Naive thymus-derived CD4-positive, alpha-beta T cell (primary cell): ENCODE data around the gene CCDC191. TPM values are rescaled to one million over a fixed set of nuclear protein-coding genes. Genes with fewer than 3 reads are reported as not detected.

Experiments used
- ATAC-seq: fragments of 150-1000 bp; cut with Tn5 transposase; 2 replicates; pipeline ENCODE4 v1.10.0; 2021; ENCODE audit warnings: mild to moderate bottlenecking, moderate library complexity
- CTCF ChIA-PET: fragments of 350-600 bp; sonication (Branson Sonifier 250); formaldehyde crosslinking; loops from one replicate; lab custom pipeline; 2021; ENCODE audit warnings: antibody characterized with exemption; lab: Charles Lee
- POLR2A ChIA-PET: fragments of 350-600 bp; sonication (Branson Sonifier 250); formaldehyde crosslinking; loops from one replicate; lab custom pipeline; 2021; ENCODE audit warnings: antibody characterized with exemption, inconsistent platforms; lab: Charles Lee
- DNase-seq, 9 donors: peaks; one replicate each; pipeline versions ENCODE4 v3.0.0 to v3.0.0-alpha.2; 2020 to 2022; ENCODE audit warnings: mixed read lengths in 1 of 9
- H3K27ac ChIP-seq: one replicate; pipeline ENCODE4 v1.7.0; 2013; ENCODE audit warnings: mild to moderate bottlenecking, low read depth, low read length, moderate library complexity
- H3K27me3 ChIP-seq, 2 donors: one replicate each; pipeline ENCODE4 v1.7.0; 2013; ENCODE audit warnings: low read length in 2 of 2, mild to moderate bottlenecking in 2 of 2, moderate library complexity in 2 of 2; ENCODE audit not compliant: control insufficient read depth in 2 of 2, insufficient read depth in 2 of 2
- H3K36me3 ChIP-seq, 3 experiments: 1 replicate in 2 of 3; 2 replicates in 1 of 3; pipeline ENCODE4 v1.7.0; 2013; ENCODE audit warnings: low read length in 3 of 3, mild to moderate bottlenecking in 3 of 3, moderate library complexity in 1 of 3; ENCODE audit not compliant: insufficient read depth in 3 of 3, control insufficient read depth in 2 of 3
- H3K4me1 ChIP-seq, 2 donors: one replicate each; pipeline ENCODE4 v1.7.0; 2013; ENCODE audit warnings: low read length in 2 of 2, mild to moderate bottlenecking in 2 of 2, moderate library complexity in 1 of 2; ENCODE audit not compliant: control insufficient read depth in 2 of 2, insufficient read depth in 2 of 2
- H3K4me3 ChIP-seq: 2 replicates; pipeline ENCODE4 v1.7.0; 2013; ENCODE audit warnings: mild to moderate bottlenecking, low read length
- H3K9me3 ChIP-seq, 3 experiments: 1 replicate in 2 of 3; 2 replicates in 1 of 3; pipeline ENCODE4 v1.7.0; 2013; ENCODE audit warnings: low read length in 3 of 3; ENCODE audit not compliant: control insufficient read depth in 2 of 3
- H3K27ac Mint-ChIP-seq, 9 donors: one replicate each; pipeline ENCODE4 v1.8.0; 2020 to 2022; ENCODE audit warnings: mixed read lengths in 9 of 9, mild to moderate bottlenecking in 8 of 9, moderate library complexity in 5 of 9, inconsistent platforms in 2 of 9
- H3K27me3 Mint-ChIP-seq, 5 donors: one replicate each; pipeline ENCODE4 v1.8.0; 2021 to 2022; ENCODE audit warnings: mixed read lengths in 5 of 5, mild to moderate bottlenecking in 1 of 5
- H3K36me3 Mint-ChIP-seq, 5 donors: one replicate each; pipeline ENCODE4 v1.8.0; 2020 to 2022; ENCODE audit warnings: mixed read lengths in 5 of 5, mild to moderate bottlenecking in 3 of 5, inconsistent platforms in 1 of 5
- H3K4me1 Mint-ChIP-seq, 7 donors: one replicate each; pipeline ENCODE4 v1.8.0; 2020 to 2022; ENCODE audit warnings: mixed read lengths in 7 of 7, mild to moderate bottlenecking in 3 of 7, inconsistent platforms in 1 of 7
- H3K4me3 Mint-ChIP-seq, 10 donors: one replicate each; pipeline ENCODE4 v1.8.0; 2020 to 2022; ENCODE audit warnings: mild to moderate bottlenecking in 10 of 10, mixed read lengths in 10 of 10, moderate library complexity in 6 of 10, inconsistent platforms in 2 of 10
- H3K9me3 Mint-ChIP-seq, 11 donors: one replicate each; pipeline ENCODE4 v1.8.0; 2020 to 2022; ENCODE audit warnings: mixed read lengths in 11 of 11, mild to moderate bottlenecking in 4 of 11, inconsistent platforms in 1 of 11, moderate library complexity in 1 of 11
- intact Hi-C, 2 donors: fragments of 100-400 bp; cut with micrococcal nuclease; formaldehyde crosslinking; loops; one replicate each; pipeline ENCODE4 v1.15.1; 2023
- polyA plus RNA-seq, 2 donors: library from polyadenylated mRNA; unstranded; fragments of 300-500 nt; fragmentation: Illumina TruSeq; gene quantifications; one replicate each; pipeline ENCODE4 v1.2.3, GENCODE V29; 2021
- total RNA-seq, 6 experiments: library from RNA in 5 of 6; stranded (reverse) in 5 of 6; gene quantifications; 1 replicate in 5 of 6; 2 replicates in 1 of 6; pipeline ENCODE4 v1.2.3 and lab custom pipeline; 2021 to 2026

Gene CCDC191
- total and polyA plus RNA-seq, 7 experiments from 2014 or later = 1.4 to 8.8 (median 5.0) TPM

DNA sequence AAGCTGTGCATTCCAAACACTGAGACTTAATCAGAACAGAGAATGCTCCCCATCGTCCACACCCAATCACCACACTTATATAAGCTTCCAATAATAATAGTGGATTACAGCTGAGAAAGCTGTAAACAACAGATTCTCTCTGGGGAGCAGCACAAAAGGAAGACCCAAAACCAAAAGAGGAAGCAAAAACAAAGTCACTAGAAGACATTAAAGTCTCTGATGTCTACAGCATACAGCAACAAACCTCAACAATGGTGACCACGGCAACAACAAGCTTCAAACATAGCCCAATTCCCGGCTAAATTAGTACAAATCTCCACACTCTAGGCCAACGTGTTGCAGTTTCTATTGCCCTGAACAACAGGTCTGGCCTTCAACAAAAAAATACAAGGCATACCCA, 70.8 kb downstream of the CCDC191 start:
- H3K27me3 Mint-ChIP-seq = no peaks in the 10 kb centered on the region
- H3K4me1 ChIP-seq = no peaks in the 10 kb centered on the region
- POLR2A ChIA-PET = no interaction called here
- peak; percentile 58 for ATAC-seq
- CTCF ChIA-PET = no interaction called here
- H3K36me3 ChIP-seq = no peaks in the 10 kb centered on the region
- no peaks in the 10 kb centered on the region for H3K9me3 ChIP-seq
- H3K36me3 Mint-ChIP-seq = peaks cover 0 to 65% (median 25%) of the 10 kb centered on the region in 5 donors
- H3K27ac ChIP-seq = no peak overlapping the region
- H3K27me3 ChIP-seq = no peaks in the 10 kb centered on the region
- H3K4me1 Mint-ChIP-seq = peaks cover 0 to 4% (median 1%) of the 10 kb centered on the region in 7 donors
- intact Hi-C loops = no loop called here
- DNase-seq = no peak
- H3K4me3 Mint-ChIP-seq = no peak overlapping the region
- H3K9me3 Mint-ChIP-seq = peaks cover 0 to 8% (median 0%) of the 10 kb centered on the region in 11 donors
- H3K4me3 ChIP-seq = no peak overlapping the region
- H3K27ac Mint-ChIP-seq = peak overlapping the region in 2 of 9 donors; percentile 8 to 78

DNA sequence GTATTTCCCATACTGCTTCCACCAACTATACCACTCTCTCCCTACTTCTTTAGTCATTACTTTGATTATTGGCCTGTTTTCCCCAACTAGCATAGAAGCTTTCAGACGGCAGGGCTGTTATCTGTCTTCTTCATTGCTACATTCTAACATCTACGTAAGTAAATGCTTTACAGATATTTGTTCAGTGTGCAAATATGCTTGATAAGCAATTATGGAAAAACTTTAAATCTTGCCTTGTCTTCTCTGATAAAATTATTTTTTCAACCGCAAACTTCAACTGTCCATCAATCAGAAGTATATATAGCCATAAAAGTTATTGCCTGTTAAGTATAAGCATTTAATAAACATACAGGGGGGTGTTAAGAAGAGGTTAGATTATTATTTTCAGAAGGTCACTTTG, 72.8 kb downstream of the CCDC191 start:
- DNase-seq = no peak

DNA sequence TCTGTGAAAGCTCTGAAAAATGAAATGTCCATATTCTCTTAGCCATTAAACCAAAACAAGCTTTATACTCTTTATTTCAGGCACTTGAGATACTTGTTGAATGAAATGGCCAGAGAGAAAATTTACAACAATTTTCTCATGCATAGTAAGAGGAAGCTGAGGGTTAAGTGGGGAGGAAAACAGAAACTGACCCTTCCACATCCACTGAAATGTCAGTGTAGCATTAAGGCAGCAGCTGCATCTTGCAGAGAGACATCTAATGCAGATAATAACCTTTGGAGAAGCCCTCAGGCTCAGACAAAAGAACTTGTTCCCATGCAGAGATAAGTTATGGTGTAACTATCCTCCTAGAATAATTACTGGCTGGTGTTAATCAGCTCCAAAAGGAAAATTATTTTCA, 74.5 kb downstream of the CCDC191 start:
- Mint-ChIP-seq H3K4me3 (no peak overlapping the region), H3K27ac (no peak overlapping the region), H3K27me3 (no peaks in the 10 kb centered on the region), H3K9me3 (peaks cover 0 to 8% (median 0%) of the 10 kb centered on the region in 11 donors), H3K4me1 (peaks cover 0 to 4% (median 1%) of the 10 kb centered on the region in 7 donors), H3K36me3 (peaks cover 0 to 85% (median 45%) of the 10 kb centered on the region in 5 donors)
- DNase-seq = no peak
- POLR2A ChIA-PET = interaction anchor here (0.7 kb wide), 1 partner anchor 55 kb away, joined by 3 read pairs; no protein-coding TSS in a partner anchor
- Histone ChIP-seq H3K4me3 (no peak overlapping the region), H3K27ac (no peak overlapping the region), H3K36me3 (peaks cover 0 to 7% (median 0%) of the 10 kb centered on the region in 3 experiments), H3K9me3 (no peaks in the 10 kb centered on the region), H3K27me3 (no peaks in the 10 kb centered on the region), H3K4me1 (no peaks in the 10 kb centered on the region)
- intact Hi-C loops = no loop called here
- CTCF ChIA-PET = no interaction called here
- ATAC-seq = no peak

More for the DNA sequence above, 72.8 kb downstream of the CCDC191 start:
- Mint-ChIP-seq H3K36me3 (peaks cover 0 to 76% (median 32%) of the 10 kb centered on the region in 5 donors), H3K9me3 (peaks cover 0 to 8% (median 0%) of the 10 kb centered on the region in 11 donors), H3K4me3 (no peak overlapping the region), H3K4me1 (peaks cover 0 to 4% (median 1%) of the 10 kb centered on the region in 7 donors), H3K27ac (no peak overlapping the region), H3K27me3 (no peaks in the 10 kb centered on the region)
- POLR2A ChIA-PET = no interaction called here
- H3K9me3 ChIP-seq = no peaks in the 10 kb centered on the region
- H3K27ac ChIP-seq = no peak overlapping the region
- H3K36me3 ChIP-seq = peaks cover 0 to 7% (median 0%) of the 10 kb centered on the region in 3 experiments
- H3K4me3 ChIP-seq = no peak overlapping the region
- ATAC-seq = no peak
- no peaks in the 10 kb centered on the region for H3K4me1 ChIP-seq
- intact Hi-C loops = no loop called here
- no peaks in the 10 kb centered on the region for H3K27me3 ChIP-seq
- CTCF ChIA-PET = no interaction called here

DNA sequence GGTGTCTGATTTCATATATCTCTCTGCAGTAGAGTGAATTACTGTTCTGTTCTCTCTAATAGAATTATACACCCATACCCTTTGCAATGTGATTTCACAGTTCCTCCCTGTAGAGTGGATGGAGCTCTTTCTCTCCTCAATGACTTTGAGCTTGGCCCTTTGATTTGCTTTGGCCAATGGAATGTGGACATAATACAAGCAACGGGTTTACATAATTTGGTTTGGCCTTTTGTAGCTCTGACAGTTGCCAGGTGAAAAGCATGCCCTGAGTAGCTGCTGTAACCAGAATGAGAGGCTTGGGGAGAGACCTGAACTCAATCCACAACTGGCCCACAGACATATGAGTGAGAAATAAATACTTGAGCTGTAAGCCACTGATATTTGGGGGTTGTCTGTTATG, 76.4 kb downstream of the CCDC191 start:
- ATAC-seq (no peak), DNase-seq (no peak)
- ChIA-PET POLR2A (no interaction called here), CTCF (interaction anchor here (0.6 kb wide), 1 partner anchor 127 kb away, joined by 3 read pairs; no protein-coding TSS in a partner anchor)
- peaks cover 0 to 2% (median under 1%) of the 10 kb centered on the region in 11 donors for H3K9me3 Mint-ChIP-seq
- H3K27ac Mint-ChIP-seq = no peak overlapping the region
- peaks cover 0 to 11% (median 0%) of the 10 kb centered on the region in 3 experiments for H3K36me3 ChIP-seq
- H3K4me1 ChIP-seq = no peaks in the 10 kb centered on the region
- peaks cover 0 to under 1% (median 0%) of the 10 kb centered on the region in 5 donors for H3K27me3 Mint-ChIP-seq
- intact Hi-C loops = no loop called here
- no peaks in the 10 kb centered on the region for H3K9me3 ChIP-seq
- no peak overlapping the region for H3K4me3 ChIP-seq
- H3K4me3 Mint-ChIP-seq = no peak overlapping the region
- peaks cover 0 to 83% (median 50%) of the 10 kb centered on the region in 5 donors for H3K36me3 Mint-ChIP-seq
- H3K27ac ChIP-seq = no peak overlapping the region
- peaks cover 0 to 1% (median 0%) of the 10 kb centered on the region in 7 donors for H3K4me1 Mint-ChIP-seq
- no peaks in the 10 kb centered on the region for H3K27me3 ChIP-seq

DNA sequence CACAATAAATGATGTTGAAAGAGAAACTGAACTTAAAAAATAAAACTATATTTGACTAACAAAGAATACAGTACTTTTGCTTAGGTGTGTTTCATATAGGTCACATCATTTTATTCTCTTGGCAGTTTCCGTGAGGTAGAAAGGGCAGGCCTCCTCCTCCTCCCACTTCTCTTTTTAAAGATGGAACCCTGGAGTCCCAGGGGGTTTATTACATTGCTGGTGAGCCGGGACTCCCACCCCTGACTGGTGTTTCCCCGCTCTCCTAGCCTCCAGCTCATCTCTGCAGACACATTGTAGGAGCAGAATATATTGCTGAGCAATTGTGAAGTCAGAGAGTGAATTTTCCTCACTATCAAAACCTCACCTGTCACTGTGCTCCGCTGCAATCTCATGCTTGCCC, 78.5 kb downstream of the CCDC191 start:
- ChIA-PET CTCF (no interaction called here), POLR2A (no interaction called here)
- Histone ChIP-seq H3K27me3 (no peaks in the 10 kb centered on the region), H3K4me3 (no peak overlapping the region), H3K27ac (no peak overlapping the region), H3K4me1 (no peaks in the 10 kb centered on the region), H3K9me3 (peaks cover 0 to 15% (median 4%) of the 10 kb centered on the region in 3 experiments), H3K36me3 (peaks cover 0 to 11% (median 0%) of the 10 kb centered on the region in 3 experiments)
- Mint-ChIP-seq H3K36me3 (peaks cover 8 to 84% (median 63%) of the 10 kb centered on the region in 5 donors), H3K4me1 (peaks cover 0 to 1% (median 0%) of the 10 kb centered on the region in 7 donors), H3K9me3 (peaks cover 7 to 23% (median 18%) of the 10 kb centered on the region in 11 donors), H3K27ac (no peak overlapping the region), H3K4me3 (no peak overlapping the region), H3K27me3 (peaks cover 0 to 4% (median 0%) of the 10 kb centered on the region in 5 donors)
- intact Hi-C loops = no loop called here
- no peak for DNase-seq
- no peak for ATAC-seq

DNA sequence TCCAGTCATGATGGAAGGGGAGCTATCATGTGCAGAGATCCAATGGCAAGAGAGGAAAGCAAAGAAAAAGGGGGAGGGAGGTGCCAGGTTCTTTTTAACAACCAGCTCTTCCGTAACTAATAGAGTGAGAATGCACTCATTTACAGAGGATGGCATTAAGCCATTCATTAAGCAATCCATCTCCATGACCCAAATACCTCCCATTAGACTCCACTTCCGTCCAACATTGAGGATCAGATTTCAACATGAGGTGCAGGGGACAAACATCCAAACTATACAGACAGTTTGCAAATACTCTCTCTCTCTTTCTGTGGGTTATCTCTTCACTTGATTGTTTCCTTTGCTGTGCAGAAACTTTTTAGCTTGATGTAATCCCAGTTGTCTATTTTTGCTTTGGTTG, 87.3 kb downstream of the CCDC191 start:
- H3K9me3 Mint-ChIP-seq = peaks cover 3 to 37% (median 31%) of the 10 kb centered on the region in 11 donors
- DNase-seq = no peak
- intact Hi-C loops = no loop called here
- ChIA-PET POLR2A (interaction anchor here (0.6 kb wide), 1 partner anchor 271 kb away, joined by 4 read pairs; no protein-coding TSS in a partner anchor), CTCF (no interaction called here)
- H3K27me3 Mint-ChIP-seq = peaks cover 0 to 3% (median 0%) of the 10 kb centered on the region in 5 donors
- Histone ChIP-seq H3K27me3 (no peaks in the 10 kb centered on the region), H3K4me1 (no peaks in the 10 kb centered on the region), H3K4me3 (no peak overlapping the region), H3K9me3 (peaks cover 0 to 8% (median 4%) of the 10 kb centered on the region in 3 experiments), H3K36me3 (no peaks in the 10 kb centered on the region), H3K27ac (no peak overlapping the region)
- no peak overlapping the region for H3K4me3 Mint-ChIP-seq
- no peak for ATAC-seq
- H3K36me3 Mint-ChIP-seq = peaks cover 4 to 33% (median 27%) of the 10 kb centered on the region in 5 donors
- no peak overlapping the region for H3K27ac Mint-ChIP-seq
- peaks cover 0 to 7% (median under 1%) of the 10 kb centered on the region in 7 donors for H3K4me1 Mint-ChIP-seq

DNA sequence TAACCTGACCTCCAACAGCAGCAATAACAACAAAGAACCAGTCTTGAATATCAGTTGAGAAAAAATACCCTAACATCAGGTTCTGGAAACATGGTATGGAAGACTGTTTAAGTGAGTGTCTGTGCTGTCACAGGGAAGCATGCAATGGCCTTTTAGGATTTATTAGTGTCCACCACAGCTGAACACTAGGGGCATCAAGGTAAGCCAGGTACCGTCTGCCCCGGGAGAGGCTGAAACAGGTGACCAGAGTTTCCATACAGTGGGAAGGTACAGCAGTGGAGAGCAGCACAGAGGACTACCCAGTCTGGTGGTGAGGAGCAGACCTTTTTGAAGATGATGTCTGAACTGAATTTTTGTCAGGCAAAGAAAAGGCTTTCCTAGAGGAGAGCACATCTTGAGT, 90.2 kb downstream of the CCDC191 start:
- POLR2A ChIA-PET = no interaction called here
- Mint-ChIP-seq H3K9me3 (peaks cover 0 to 9% (median 3%) of the 10 kb centered on the region in 11 donors), H3K27me3 (peaks cover 0 to 3% (median 0%) of the 10 kb centered on the region in 5 donors), H3K27ac (no peak overlapping the region), H3K4me1 (peaks cover 0 to 9% (median 4%) of the 10 kb centered on the region in 7 donors), H3K36me3 (peaks cover 0 to 13% (median 5%) of the 10 kb centered on the region in 5 donors), H3K4me3 (no peak overlapping the region)
- no peaks in the 10 kb centered on the region for H3K27me3 ChIP-seq
- intact Hi-C loops = no loop called here
- ATAC-seq = no peak
- no peaks in the 10 kb centered on the region for H3K36me3 ChIP-seq
- DNase-seq = no peak
- H3K9me3 ChIP-seq = no peaks in the 10 kb centered on the region
- CTCF ChIA-PET = no interaction called here
- no peak overlapping the region for H3K4me3 ChIP-seq
- no peak overlapping the region for H3K27ac ChIP-seq
- no peaks in the 10 kb centered on the region for H3K4me1 ChIP-seq
